ENCODE results near the gene PPP1R14C. TPM values are rescaled to one million over a fixed set of nuclear protein-coding genes. Genes with fewer than 3 reads are reported as not detected.

PPP1R14C gene
- total and polyA plus RNA-seq, 4 donors: 6.5 to 68.4 (median 24.0) TPM

DNA sequence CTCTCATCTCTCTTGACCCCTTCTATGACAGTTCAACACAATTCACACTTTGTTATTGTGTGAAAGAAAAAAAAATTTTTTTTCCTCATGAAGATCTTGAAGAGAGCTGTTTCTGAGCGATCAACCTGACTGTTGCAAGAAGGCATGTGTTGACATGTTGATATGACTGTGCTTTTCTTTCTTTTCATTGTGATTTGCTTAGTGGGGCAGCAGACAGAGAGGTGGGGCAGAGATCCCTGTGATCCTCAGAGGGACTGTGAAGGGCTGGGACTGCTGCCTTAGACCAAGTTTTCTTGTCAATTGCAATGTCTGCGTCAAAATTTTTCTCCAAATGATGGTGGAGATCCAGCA lies 155.2 kb downstream of the PPP1R14C start:
- no peaks in the 10 kb centered on the region for H3K36me3 ChIP-seq (ENCODE audit: control insufficient read depth in 4 of 4, insufficient read depth in 4 of 4, low read length in 4 of 4)
- no peak overlapping the region for H3K4me3 ChIP-seq
- ATAC-seq (ENCODE audit: insufficient read depth, low FRiP score): no peak
- no peak overlapping the region for H3K9ac ChIP-seq (ENCODE audit: insufficient read depth in 1 of 2, low read length in 2 of 2)
- no peak for TF ChIP-seq CTCF (IDR thresholded peaks at IDR 0.05; ENCODE audit: control extremely low read depth, extremely low read depth)
- no peak overlapping the region for H3K27ac ChIP-seq (ENCODE audit: low read depth in 1 of 2, low read length in 1 of 2)
- peaks cover 0 to 10% (median 3%) of the 10 kb centered on the region in 4 donors for H3K9me3 ChIP-seq (ENCODE audit: control insufficient read depth in 4 of 4, insufficient read depth in 3 of 4, low read length in 3 of 4)
- WGBS, 2 donors: 95 to 96% methylated on average over 2 of the region's 2 CpGs
- H3K27me3 ChIP-seq (ENCODE audit: control insufficient read depth in 3 of 3, insufficient read depth in 3 of 3, low read length in 2 of 3): no peaks in the 10 kb centered on the region
- DNase-seq: no peak
- H3K4me1 ChIP-seq (ENCODE audit: control insufficient read depth in 5 of 5, insufficient read depth in 5 of 5, low read length in 5 of 5): no peaks in the 10 kb centered on the region

GRCh38 chr6:150298676-150299075 lies 155.8 kb downstream of the PPP1R14C start:
- no peak overlapping the region for H3K27ac ChIP-seq (ENCODE audit: low read depth in 1 of 2, low read length in 1 of 2)
- no peaks in the 10 kb centered on the region for H3K27me3 ChIP-seq (ENCODE audit: control insufficient read depth in 3 of 3, insufficient read depth in 3 of 3, low read length in 2 of 3)
- ATAC-seq (ENCODE audit: insufficient read depth, low FRiP score) (no peak), DNase-seq (no peak)
- H3K4me3 ChIP-seq: no peak overlapping the region
- peaks cover 0 to 10% (median 3%) of the 10 kb centered on the region in 4 donors for H3K9me3 ChIP-seq (ENCODE audit: control insufficient read depth in 4 of 4, insufficient read depth in 3 of 4, low read length in 3 of 4)
- H3K9ac ChIP-seq (ENCODE audit: insufficient read depth in 1 of 2, low read length in 2 of 2): no peak overlapping the region
- no peaks in the 10 kb centered on the region for H3K36me3 ChIP-seq (ENCODE audit: control insufficient read depth in 4 of 4, insufficient read depth in 4 of 4, low read length in 4 of 4)
- no peak for TF ChIP-seq CTCF (IDR thresholded peaks at IDR 0.05; ENCODE audit: control extremely low read depth, extremely low read depth)
- no peaks in the 10 kb centered on the region for H3K4me1 ChIP-seq (ENCODE audit: control insufficient read depth in 5 of 5, insufficient read depth in 5 of 5, low read length in 5 of 5)
- WGBS, 2 donors: 73 to 83% methylated on average over 1 of the region's 1 CpG

Small RNA genes lying within 50 kb of the gene (small RNA-seq; reads per million reads assigned to genes)
- gene RF01210 (ENCODE audit: low replicate concordance): not detected

Other genes with a start within 250 kb of the PPP1R14C start
- under 1 TPM; 0.94 to 0.98 TPM for gene RAET1E, start 244.9 kb upstream of the PPP1R14C start, total RNA-seq
- gene RAET1E, start 244.9 kb upstream of the PPP1R14C start, polyA plus RNA-seq: under 1 TPM; 0.56 to 0.93 TPM
- 1 to 10 TPM in 1 of 2 donors, under 1 TPM in 1; 0.61 to 1.4 TPM for gene RAET1G, start 219.9 kb upstream of the PPP1R14C start, total RNA-seq
- 1 to 10 TPM in 1 of 2 donors, under 1 TPM in 1; 0.32 to 1.8 TPM for gene RAET1G, start 219.9 kb upstream of the PPP1R14C start, polyA plus RNA-seq
- gene ULBP2, start 201.0 kb upstream of the PPP1R14C start, total RNA-seq: 1 to 10 TPM; 2.4 to 2.9 TPM
- 1 to 10 TPM; 1.2 to 6.2 TPM for gene ULBP2, start 201.0 kb upstream of the PPP1R14C start, polyA plus RNA-seq
- gene ULBP1, start 179.1 kb upstream of the PPP1R14C start, total RNA-seq: 1 to 10 TPM; 1.7 to 6.2 TPM
- gene ULBP1, start 179.1 kb upstream of the PPP1R14C start, polyA plus RNA-seq: 1 to 10 TPM in 1 of 2 donors, under 1 TPM in 1; 0.59 to 1.9 TPM
- not detected for gene RAET1L, start 117.5 kb upstream of the PPP1R14C start, total RNA-seq
- under 1 TPM in 1 of 2 donors, not detected in 1; 0.06 TPM for gene RAET1L, start 117.5 kb upstream of the PPP1R14C start, polyA plus RNA-seq
- 1 to 10 TPM; 5.7 to 6.8 TPM for gene ULBP3, start 73.9 kb upstream of the PPP1R14C start, total RNA-seq
- 1 to 10 TPM; 1.4 to 2.2 TPM for gene ULBP3, start 73.9 kb upstream of the PPP1R14C start, polyA plus RNA-seq
- gene IYD, start 226.0 kb downstream of the PPP1R14C start, total RNA-seq: 1 to 10 TPM in 1 of 2 donors, under 1 TPM in 1; 0.77 to 1.9 TPM
- under 1 TPM; 0.26 to 0.77 TPM for gene IYD, start 226.0 kb downstream of the PPP1R14C start, polyA plus RNA-seq

Measured in lung (tissue), 13 donors.